NCI-H146 treated with DMSO at 0.1 percent for 48 hours (cell line): ENCODE data around the gene ALX3.
"Not testable (repeated sequence)": the region's sequence is repeated elsewhere in the genome, so short reads cannot be mapped to it uniquely, and the experiment has no call there.

ENCODE experiments used
- DNase-seq: peaks from one replicate; lab custom pipeline; 2025; ENCODE audit not compliant: unreplicated experiment; lab: John Stamatoyannopoulos, UW

ALX3 gene

GRCh38 chr1:110048923-110049601 lies 21.4 kb downstream of the ALX3 start:
- DNase-seq = no peak

- DNase-seq = no peak
Observed at GRCh38 chr1:110048240-110048639, 22.2 kb downstream of the ALX3 start.

- DNase-seq = no peak
Observed at GRCh38 chr1:110047463-110047862, 23.0 kb downstream of the ALX3 start.

- no peak for DNase-seq
Observed at GRCh38 chr1:110043016-110043415, 27.5 kb downstream of the ALX3 start.

GRCh38 chr1:110040548-110040947 lies 29.9 kb downstream of the ALX3 start:
- DNase-seq = no peak

GRCh38 chr1:110039641-110040040 lies 30.8 kb downstream of the ALX3 start:
- no peak for DNase-seq

GRCh38 chr1:110038271-110038670 lies 32.2 kb downstream of the ALX3 start:
- DNase-seq = no peak

GRCh38 chr1:110035236-110035752 lies 35.2 kb downstream of the ALX3 start:
- peak; percentile 30 for DNase-seq

- DNase-seq = peak; percentile 90
Observed at GRCh38 chr1:110034451-110035235, 35.8 kb downstream of the ALX3 start, which contains the start of gene STRIP1. Gene STRIP1, plus strand, starts transcription at chr1:110034624. Its CDS starts 14 bp downstream, at chr1:110034638.

- no peak for DNase-seq
Observed at GRCh38 chr1:110034040-110034450, 36.4 kb downstream of the ALX3 start.

GRCh38 chr1:110033421-110033820 lies 37.1 kb downstream of the ALX3 start:
- DNase-seq = no peak

- DNase-seq = no peak
Observed at GRCh38 chr1:110032327-110032726, 38.1 kb downstream of the ALX3 start.

GRCh38 chr1:110030687-110031086 lies 39.8 kb downstream of the ALX3 start:
- not testable (repeated sequence) for DNase-seq

- no peak for DNase-seq
Observed at GRCh38 chr1:110024613-110025012, 45.9 kb downstream of the ALX3 start.

- no peak for DNase-seq
Observed at GRCh38 chr1:110021285-110021684, 49.2 kb downstream of the ALX3 start.

GRCh38 chr1:110019770-110020169 lies 50.7 kb downstream of the ALX3 start:
- DNase-seq = no peak

- DNase-seq = no peak
Observed at GRCh38 chr1:110018396-110018795, 52.1 kb downstream of the ALX3 start.

- no peak for DNase-seq
Observed at GRCh38 chr1:110017792-110018191, 52.7 kb downstream of the ALX3 start.

GRCh38 chr1:110012100-110012780 lies 58.2 kb downstream of the ALX3 start:
- no peak for DNase-seq

GRCh38 chr1:110011527-110012041 lies 58.9 kb downstream of the ALX3 start:
- peak; percentile 4 for DNase-seq
